22Rv1 (cell line): ENCODE data around the gene SRSF9.
A peak's percentile ranks its signal among the peaks of the same experiment; 100 is the strongest.

ENCODE experiments used
- H3K27ac ChIP-seq: fragments of 450-650 bp; 2 replicates; pipeline ENCODE4 v1.5.1; 2017
- CTCF ChIP-seq: fragments of 450-650 bp; IDR thresholded peaks from 2 replicates; pipeline ENCODE4 v1.5.1; 2017; ENCODE audit warnings: mild to moderate bottlenecking
- ZFX ChIP-seq: fragments of 450-650 bp; IDR thresholded peaks from 2 replicates; pipeline ENCODE4 v1.6.1; 2017; ENCODE audit warnings: antibody characterized with exemption, borderline replicate concordance

The SRSF9 gene

GRCh38 chr12:120480211-120480610 lies 10.7 kb upstream of the SRSF9 start:
- no peak overlapping the region for H3K27ac ChIP-seq
- TF ChIP-seq ZFX (no peak), CTCF (no peak)

GRCh38 chr12:120479458-120479857 lies 9.9 kb upstream of the SRSF9 start:
- TF ChIP-seq CTCF (no peak), ZFX (no peak)
- H3K27ac ChIP-seq = no peak overlapping the region

GRCh38 chr12:120475643-120476042 lies 6.1 kb upstream of the SRSF9 start:
- TF ChIP-seq CTCF (no peak), ZFX (no peak)
- H3K27ac ChIP-seq = no peak overlapping the region

- TF ChIP-seq ZFX (no peak), CTCF (no peak)
- peak overlapping the region; percentile 14; the same call in 1 of the 2 replicates for H3K27ac ChIP-seq
Measured at GRCh38 chr12:120474616-120474960, 5.0 kb upstream of the SRSF9 start.

GRCh38 chr12:120473807-120474615 lies 4.5 kb upstream of the SRSF9 start:
- H3K27ac ChIP-seq = peak overlapping the region; percentile 14; the same call in 1 of the 2 replicates
- TF ChIP-seq ZFX (no peak), CTCF (no peak)

GRCh38 chr12:120472521-120472920 lies 3.0 kb upstream of the SRSF9 start:
- no peak for TF ChIP-seq CTCF
- no peak for TF ChIP-seq ZFX
- no peak overlapping the region for H3K27ac ChIP-seq

- peak overlapping the region; percentile 89 for H3K27ac ChIP-seq
- no peak for TF ChIP-seq CTCF
- TF ChIP-seq ZFX = no peak
Measured at GRCh38 chr12:120470150-120470784, 719 bp upstream of the SRSF9 start.
